DOHH2 (cell line): ENCODE measurements around the gene SLC26A1.

Experiments used
- CTCF ChIP-seq: fragments of 200-600 bp; sonication (generic); IDR thresholded peaks from one replicate; pipeline ENCODE4 v1.5.1; 2014; ENCODE audit warnings: antibody characterized with exemption, mild to moderate bottlenecking, low read depth, low read length; ENCODE audit not compliant: poor library complexity, severe bottlenecking
- EZH2phosphoT487 ChIP-seq: fragments of 200-600 bp; sonication (generic); IDR thresholded peaks from 2 replicates; pipeline ENCODE4 v1.6.1; 2017; ENCODE audit warnings: borderline replicate concordance, mild to moderate bottlenecking, antibody characterized with exemption, low read length, moderate library complexity, mixed read lengths

DNA sequence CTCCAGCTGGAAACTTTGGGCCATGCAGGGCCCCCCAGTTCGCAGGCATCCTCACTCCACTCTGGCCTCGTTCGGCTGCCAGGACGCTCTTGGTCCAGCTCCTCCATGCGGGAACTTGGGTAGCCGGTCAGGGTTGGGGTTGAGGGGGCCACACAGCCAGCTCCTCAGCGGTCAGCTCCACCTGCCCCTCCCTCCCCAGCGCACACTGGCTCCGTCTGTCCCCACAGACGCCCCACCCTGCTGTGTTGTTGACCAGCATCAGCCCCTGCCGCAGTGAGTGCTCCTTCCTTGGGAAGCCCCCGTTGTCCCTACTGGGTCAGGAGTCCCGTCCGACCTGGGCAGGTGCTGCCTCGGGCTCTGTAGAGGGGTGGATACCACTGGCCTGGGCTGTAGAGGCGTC is 24.0 kb upstream of the SLC26A1 start:
- no peak for TF ChIP-seq CTCF
- no peak for TF ChIP-seq EZH2phosphoT487
